ENCODE results near the gene RPL29. TPM values are rescaled to one million over a fixed set of nuclear protein-coding genes. Genes with fewer than 3 reads are reported as not detected.

RPL29 gene
- total and polyA plus RNA-seq, 2 of the 8 experiments (the other 6 are each of a cell fraction or from before 2014, with no cell fraction given), result 1,467 to 2,660 TPM

GRCh38 chr3:51945031-51945840 is 50.5 kb downstream of the RPL29 start (continued):
- no peak for TF ChIP-seq GTF2F1 (IDR thresholded peaks at IDR 0.05; ENCODE audit: borderline replicate concordance, low read depth, low read length)
- TF ChIP-seq PHF8 (conservative IDR thresholded peaks at IDR 0.05; ENCODE audit: low read depth, low read length), result no peak
- no peak for TF ChIP-seq TEAD4 (IDR thresholded peaks at IDR 0.05; ENCODE audit: low read depth, low read length)
- no peak for TF ChIP-seq POLR2A (IDR thresholded peaks at IDR 0.05; ENCODE audit: control extremely low read depth in 1 of 2, low read depth in 2 of 2, low read length in 2 of 2)
- no peak for TF ChIP-seq POU5F1 (IDR thresholded peaks at IDR 0.05; ENCODE audit: low read depth, low read length)
- TF ChIP-seq TAF7 (optimal IDR thresholded peaks at IDR 0.05; ENCODE audit: borderline replicate concordance, low read depth, low read length), result no peak
- TF ChIP-seq KDM1A (IDR thresholded peaks at IDR 0.05; ENCODE audit: borderline replicate concordance, low read length), result no peak
- TF ChIP-seq TBP (IDR thresholded peaks at IDR 0.05; ENCODE audit: low read depth, low read length), result no peak
- TF ChIP-seq RBBP5 (IDR thresholded peaks at IDR 0.05; ENCODE audit: borderline replicate concordance, low read depth, low read length), result no peak
- TF ChIP-seq TAF1 (IDR thresholded peaks at IDR 0.05; ENCODE audit: low read depth, low read length), result no peak
- TF ChIP-seq MAFK (IDR thresholded peaks at IDR 0.05; ENCODE audit: low read depth, low read length), result no peak
